H1 (cell line): ENCODE data around the gene KCTD19. TPM values are rescaled to one million over a fixed set of nuclear protein-coding genes. Genes with fewer than 3 reads are reported as not detected.

Experiments
- CTCF ChIA-PET: fragments of 300-600 bp; sonication (Branson Sonifier 250); formaldehyde crosslinking; loops from one replicate; lab custom pipeline; 2021; ENCODE audit not compliant: partially characterized antibody; lab: Charles Lee
- POLR2A ChIA-PET: fragments of 300-600 bp; sonication (Branson Sonifier 250); formaldehyde crosslinking; loops from one replicate; lab custom pipeline; 2021; ENCODE audit warnings: inconsistent platforms; ENCODE audit not compliant: partially characterized antibody; lab: Charles Lee
- DNase-seq, 2 experiments: peaks; one replicate each; pipeline versions ENCODE4 v3.0.0 to v3.0.0-alpha.2; 2010 to 2022; ENCODE audit warnings: low spot score in 2 of 2, low read depth in 1 of 2, mixed read lengths in 1 of 2
- FAIRE-seq: peaks from 2 replicates; lab custom pipeline; 2011; peaks lifted over from hg19 to GRCh38; lab: Jason Lieb, UNC
- H2AFZ ChIP-seq: 2 replicates; pipeline ENCODE4 v1.8.1; 2012; ENCODE audit warnings: low read length, inconsistent platforms
- H2AK5ac ChIP-seq: 2 replicates; pipeline ENCODE4 v1.6.1; 2013; ENCODE audit warnings: low read depth, low read length
- H2BK120ac ChIP-seq: replicated peaks from 2 replicates; pipeline ENCODE3; 2013; ENCODE audit warnings: low read depth, low read length, inconsistent platforms
- H2BK12ac ChIP-seq: 2 replicates; pipeline ENCODE4 v1.6.1; 2013; ENCODE audit warnings: low read depth, low read length
- H2BK15ac ChIP-seq: 2 replicates; pipeline ENCODE4 v1.6.1; 2013; ENCODE audit warnings: low read length
- H2BK20ac ChIP-seq: 2 replicates; pipeline ENCODE4 v1.6.1; 2013; ENCODE audit warnings: low read length
- H2BK5ac ChIP-seq: 2 replicates; pipeline ENCODE4 v1.6.1; 2013; ENCODE audit warnings: low read depth, low read length
- H3K14ac ChIP-seq: 2 replicates; pipeline ENCODE4 v1.6.1; 2013; ENCODE audit warnings: inconsistent platforms; ENCODE audit not compliant: insufficient read length
- H3K18ac ChIP-seq: 2 replicates; pipeline ENCODE4 v1.6.1; 2013; ENCODE audit warnings: low read length; ENCODE audit errors: extremely low read depth
- H3K23ac ChIP-seq: 2 replicates; pipeline ENCODE4 v1.6.1; 2013; ENCODE audit warnings: inconsistent platforms; ENCODE audit not compliant: insufficient read length
- H3K23me2 ChIP-seq: 2 replicates; pipeline ENCODE4 v1.6.1; 2013; ENCODE audit warnings: low read depth, low read length
- H3K27ac ChIP-seq: 2 replicates; pipeline ENCODE4 v1.6.1; 2011; ENCODE audit warnings: low read depth, low read length, inconsistent platforms
- H3K27me3 ChIP-seq, 4 experiments: replicated peaks in 1 of 4; 1 replicate in 1 of 4; 2 replicates in 3 of 4; pipeline versions ENCODE4 v1.6.1 to v1.8.1; 2011 to 2013; ENCODE audit warnings: low read length in 3 of 4, mild to moderate bottlenecking in 3 of 4, inconsistent platforms in 2 of 4, mixed read lengths in 2 of 4, moderate library complexity in 1 of 4; ENCODE audit not compliant: control insufficient read depth in 3 of 4, insufficient read depth in 3 of 4; ENCODE audit errors: extremely low read depth in 1 of 4
- H3K36me3 ChIP-seq, 4 experiments: 2 replicates each; pipeline versions ENCODE4 v1.6.1 to v1.8.1; 2011 to 2013; ENCODE audit warnings: mild to moderate bottlenecking in 4 of 4, low read length in 3 of 4, moderate library complexity in 2 of 4, control low read depth in 1 of 4, inconsistent platforms in 1 of 4; ENCODE audit not compliant: insufficient read depth in 4 of 4, control insufficient read depth in 2 of 4
- H3K4ac ChIP-seq: replicated peaks from 2 replicates; pipeline ENCODE3; 2013; ENCODE audit warnings: low read length, low read depth, mixed read lengths, inconsistent platforms; ENCODE audit not compliant: insufficient read length
- H3K4me1 ChIP-seq, 4 experiments: replicated peaks in 1 of 4; 1 replicate in 1 of 4; 2 replicates in 3 of 4; pipeline versions ENCODE4 v1.6.1 to v1.8.1; 2011 to 2013; ENCODE audit warnings: low read length in 3 of 4, inconsistent platforms in 2 of 4, mixed read lengths in 1 of 4; ENCODE audit not compliant: insufficient read depth in 4 of 4, control insufficient read depth in 3 of 4
- H3K4me2 ChIP-seq, 2 experiments: 2 replicates each; pipeline versions ENCODE4 v1.6.1 to v1.8.1; 2011 to 2013; ENCODE audit warnings: low read depth in 2 of 2, low read length in 2 of 2, control low read depth in 1 of 2, inconsistent platforms in 1 of 2, mild to moderate bottlenecking in 1 of 2; ENCODE audit not compliant: insufficient read depth in 1 of 2
- H3K4me3 ChIP-seq, 4 experiments: fragments of 200-600, 300-600 bp in 1 of 4; sonication (generic), shearing (Covaris generic), sonication (Bioruptor Twin) in 1 of 4; 2 replicates each; pipeline versions ENCODE4 v1.5.1 to v1.8.1; 2011 to 2016; ENCODE audit warnings: low read length in 4 of 4, low read depth in 3 of 4, control low read depth in 2 of 4, inconsistent platforms in 2 of 4, mild to moderate bottlenecking in 2 of 4, mixed read lengths in 1 of 4, moderate library complexity in 1 of 4; ENCODE audit not compliant: insufficient read depth in 2 of 4; ENCODE audit errors: extremely low read depth in 1 of 4
- H3K56ac ChIP-seq: replicated peaks from 2 replicates; pipeline ENCODE3; 2013; ENCODE audit warnings: low read depth, mild to moderate bottlenecking, mixed read lengths, low read length, inconsistent platforms; ENCODE audit not compliant: insufficient read length
- H3K79me1 ChIP-seq: 2 replicates; pipeline ENCODE4 v1.6.1; 2013; ENCODE audit warnings: low read depth, low read length, control low read depth
- H3K79me2 ChIP-seq, 2 experiments: 2 replicates each; pipeline versions ENCODE4 v1.6.1 to v1.8.1; 2012 to 2013; ENCODE audit warnings: low read length in 2 of 2, mild to moderate bottlenecking in 2 of 2, inconsistent platforms in 1 of 2; ENCODE audit not compliant: insufficient read depth in 2 of 2, control insufficient read depth in 1 of 2
- H3K9ac ChIP-seq, 4 experiments: replicated peaks in 1 of 4; 1 replicate in 1 of 4; 2 replicates in 3 of 4; pipeline versions ENCODE4 v1.6.1 to v1.8.1; 2011 to 2013; ENCODE audit warnings: low read depth in 3 of 4, low read length in 3 of 4, control low read depth in 2 of 4, mild to moderate bottlenecking in 2 of 4, moderate library complexity in 2 of 4, inconsistent platforms in 1 of 4; ENCODE audit errors: extremely low read depth in 1 of 4
- H3K9me3 ChIP-seq, 2 experiments: 2 replicates each; pipeline versions ENCODE4 v1.6.1 to v1.8.1; 2012 to 2013; ENCODE audit warnings: mild to moderate bottlenecking in 2 of 2, moderate library complexity in 2 of 2, control low read depth in 1 of 2, inconsistent platforms in 1 of 2, low read depth in 1 of 2, low read length in 1 of 2, mixed read lengths in 1 of 2; ENCODE audit not compliant: insufficient read depth in 2 of 2
- H4K20me1 ChIP-seq, 2 experiments: replicated peaks in 1 of 2; 2 replicates each; pipeline versions ENCODE3 to v1.8.1; 2011 to 2013; ENCODE audit warnings: inconsistent platforms in 2 of 2, low read length in 2 of 2, mild to moderate bottlenecking in 1 of 2; ENCODE audit not compliant: insufficient read depth in 2 of 2, control insufficient read depth in 1 of 2
- H4K5ac ChIP-seq: 2 replicates; pipeline ENCODE4 v1.6.1; 2013; ENCODE audit warnings: low read length, low read depth, mixed read lengths, inconsistent platforms; ENCODE audit not compliant: insufficient read length
- H4K8ac ChIP-seq: 2 replicates; pipeline ENCODE4 v1.8.0; 2013; ENCODE audit warnings: mild to moderate bottlenecking, moderate library complexity, low read length, inconsistent platforms; ENCODE audit not compliant: insufficient read depth; ENCODE audit errors: extremely low read depth
- H4K91ac ChIP-seq: replicated peaks from 2 replicates; pipeline ENCODE3; 2013; ENCODE audit warnings: low read length, mixed read lengths, inconsistent platforms; ENCODE audit not compliant: insufficient read length
- BRCA1 ChIP-seq: IDR thresholded peaks from 2 replicates; pipeline ENCODE4 v1.6.1; 2012; ENCODE audit warnings: low read depth, low read length, improper control_type of control experiment
- RNF2 ChIP-seq: fragments of 200-900, 300-1000 bp; sonication (generic); IDR thresholded peaks from 2 replicates; pipeline ENCODE4 v1.7.1; 2016; ENCODE audit warnings: borderline replicate concordance, low read depth, mild to moderate bottlenecking, antibody characterized with exemption, low read length; ENCODE audit not compliant: poor library complexity, severe bottlenecking; ENCODE audit errors: missing control alignments
- polyA plus RNA-seq, 7 experiments: library from polyadenylated mRNA; depleted of rRNA in 3 of 7; stranded (reverse) in 5 of 7; unstranded in 2 of 7; fragments of >200 nt in 5 of 7; fragments of 200-250 nt in 2 of 7; gene quantifications; 1 replicate in 5 of 7; 2 replicates in 1 of 7; 4 replicates in 1 of 7; pipeline versions ENCODE4 v1.2.1 to v1.2.3, GENCODE V29; 2011 to 2013; ENCODE audit warnings: missing spikeins in 2 of 7, mixed read lengths in 2 of 7
- total RNA-seq: library from RNA; stranded (reverse); fragmentation: NEBNext Ultra II Directional; extraction: Animal tissue kit (Norgen Biotek cat#: 25700); gene quantifications from 2 replicates; pipeline ENCODE4 v1.2.1, GENCODE V29; 2021

The KCTD19 gene
- total and polyA plus RNA-seq, 2 of the 8 experiments (the other 6 are each of a cell fraction or from before 2014, with no cell fraction given): 0.06 to 0.24 TPM

DNA sequence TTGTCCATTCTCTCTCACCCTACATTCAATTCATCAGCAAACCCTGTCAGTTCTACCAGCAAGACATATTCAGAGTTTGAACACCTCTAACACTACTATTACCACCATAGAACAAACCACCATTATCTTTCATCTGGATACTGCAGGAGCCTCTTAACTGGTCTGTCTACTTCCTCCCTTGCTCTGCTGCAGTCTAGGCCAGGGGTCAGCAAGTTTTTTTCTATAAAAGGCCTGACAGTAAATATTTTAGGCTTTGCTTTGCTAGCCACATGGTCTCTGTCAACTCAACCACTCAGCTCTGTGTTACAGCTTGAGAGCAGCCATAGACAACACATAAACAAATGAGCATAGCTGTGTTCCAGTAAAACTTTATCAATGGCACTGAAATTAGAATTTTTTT, 13.8 kb downstream of the KCTD19 start:
- no peaks in the 10 kb centered on the region for H3K4me1 ChIP-seq
- no peaks in the 10 kb centered on the region; the same call in 1 of the 2 replicates for H3K23me2 ChIP-seq
- H3K18ac ChIP-seq: no peak overlapping the region
- H4K20me1 ChIP-seq: no peaks in the 10 kb centered on the region
- H3K23ac ChIP-seq: no peak overlapping the region
- no peak for FAIRE-seq
- H2BK15ac ChIP-seq: no peak overlapping the region
- no peak overlapping the region for H4K91ac ChIP-seq
- H3K4me2 ChIP-seq: no peak overlapping the region
- DNase-seq: no peak
- H3K79me2 ChIP-seq: no peaks in the 10 kb centered on the region
- H2AFZ ChIP-seq: no peak overlapping the region
- CTCF ChIA-PET: interaction anchor here (0.6 to 2.0 kb wide), 8 partner anchors 26 to 132 kb away, joined by 3 to 8 read pairs (median 3); no protein-coding TSS in a partner anchor
- H3K27ac ChIP-seq: no peak overlapping the region
- H3K36me3 ChIP-seq: no peaks in the 10 kb centered on the region
- no peak overlapping the region for H4K8ac ChIP-seq
- no peak overlapping the region for H3K4ac ChIP-seq
- POLR2A ChIA-PET: no interaction called here
- H3K9me3 ChIP-seq: no peaks in the 10 kb centered on the region
- no peaks in the 10 kb centered on the region for H3K27me3 ChIP-seq
- H3K79me1 ChIP-seq: no peaks in the 10 kb centered on the region
- H2BK5ac ChIP-seq: no peak overlapping the region
- H3K4me3 ChIP-seq: no peak overlapping the region
- no peak overlapping the region for H2BK12ac ChIP-seq
- H3K14ac ChIP-seq: no peak overlapping the region
- H3K9ac ChIP-seq: no peak overlapping the region
- H2BK20ac ChIP-seq: no peak overlapping the region
- no peak overlapping the region for H3K56ac ChIP-seq
- H2BK120ac ChIP-seq: no peak overlapping the region
- TF ChIP-seq RNF2: no peak
- TF ChIP-seq BRCA1: no peak
- TF ChIP-seq, all 59 proteins: peak for 0
- H4K5ac ChIP-seq: no peak overlapping the region
- no peak overlapping the region for H2AK5ac ChIP-seq
